Stimulated activated CD4-positive, alpha-beta T cell treated with anti-CD3 and anti-CD28 coated beads, Interleukin-4, amount 100 ng/mL, for 24 hours (primary cell): ENCODE results near the gene ATOSB.

Experiments
- DNase-seq: peaks from one replicate; pipeline ENCODE4 v3.0.0-alpha.2; 2020

Gene ATOSB

DNA sequence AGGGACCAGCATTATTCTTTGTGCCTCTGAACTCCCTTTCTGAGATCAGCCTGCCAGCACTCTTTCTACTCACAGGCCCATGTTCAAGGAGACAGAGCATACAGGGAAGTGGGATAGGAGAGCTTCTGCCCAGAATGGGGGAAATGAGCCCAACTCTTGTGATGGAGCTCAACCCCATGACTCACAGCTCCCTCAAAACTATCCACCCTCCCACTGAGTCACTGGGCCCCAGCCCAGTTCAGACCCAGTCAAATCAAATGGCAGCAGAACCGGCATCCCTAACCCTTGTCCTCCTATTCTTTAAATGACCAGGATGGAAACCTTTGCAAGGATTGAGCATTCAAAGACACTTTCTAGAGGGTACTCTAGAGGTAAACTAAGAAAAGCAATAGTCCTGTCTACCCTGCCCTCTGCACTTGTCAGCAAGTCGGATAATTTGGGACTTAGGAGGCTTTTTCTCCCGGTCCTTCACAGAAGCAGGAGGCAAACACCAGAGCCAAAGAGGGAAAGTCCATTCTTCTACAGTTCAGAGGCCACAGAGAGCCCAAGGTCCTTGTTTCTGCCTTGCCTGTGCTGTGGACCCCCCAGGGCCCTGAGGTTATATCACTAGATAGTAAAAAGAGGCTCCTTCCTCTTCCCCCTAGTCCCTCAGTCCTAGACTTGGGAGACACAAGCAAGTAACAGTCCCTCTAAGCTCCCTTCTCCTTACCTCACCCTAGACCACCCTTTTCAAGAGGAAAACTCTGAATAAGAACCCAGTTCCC is 3.2 kb downstream of the ATOSB start:
- no peak for DNase-seq

DNA sequence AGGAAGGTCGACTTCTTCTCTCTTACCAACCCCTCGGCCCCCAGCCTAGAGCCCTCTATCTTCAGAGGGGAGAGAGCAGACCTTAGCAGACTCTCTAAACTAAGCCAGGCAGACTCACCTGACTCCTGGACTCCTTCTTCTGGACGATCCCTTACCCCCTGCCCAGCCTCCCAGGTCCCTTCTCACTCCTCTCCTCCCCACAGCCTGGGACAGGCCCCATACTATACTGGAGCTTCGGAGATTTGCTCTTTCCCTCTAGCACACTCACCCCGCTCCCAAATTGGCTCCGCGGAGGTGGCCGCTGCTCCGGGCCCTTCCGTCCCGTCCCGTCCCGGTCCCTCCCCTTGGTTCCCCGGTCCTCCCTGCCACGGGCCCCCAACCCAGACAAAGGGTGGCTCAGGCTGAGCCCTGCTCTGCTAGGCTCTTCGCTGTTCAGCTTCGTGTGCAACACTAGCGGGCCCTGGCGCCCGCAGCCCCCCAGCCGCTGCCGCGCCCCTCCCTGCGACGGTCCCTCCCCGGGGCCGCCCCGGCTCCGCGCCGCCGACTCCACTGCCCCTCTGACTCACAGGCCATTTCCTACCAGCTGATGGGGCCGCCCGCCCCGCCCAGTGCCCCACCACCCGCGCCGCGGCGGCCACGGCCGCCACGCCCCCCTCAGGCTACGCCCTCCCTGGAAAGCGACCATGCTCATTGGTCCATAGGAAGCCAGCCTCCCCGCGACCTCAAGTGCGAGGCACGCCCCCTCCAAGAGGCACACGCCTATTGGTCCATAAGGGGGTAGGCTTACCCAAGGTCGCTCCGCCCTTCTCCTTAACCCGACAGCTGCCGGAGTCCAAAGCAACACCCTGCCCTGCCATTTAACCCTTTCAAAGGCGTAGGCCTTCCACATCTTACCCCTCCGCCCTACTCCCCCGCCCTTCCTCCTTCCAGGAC is 4.4 kb downstream of the ATOSB start:
- DNase-seq, result peak; percentile 97

GRCh38 chr9:35110327-35110761 is 5.3 kb downstream of the ATOSB start:
- no peak for DNase-seq

GRCh38 chr9:35108946-35109575 is 6.6 kb downstream of the ATOSB start:
- no peak for DNase-seq

DNA sequence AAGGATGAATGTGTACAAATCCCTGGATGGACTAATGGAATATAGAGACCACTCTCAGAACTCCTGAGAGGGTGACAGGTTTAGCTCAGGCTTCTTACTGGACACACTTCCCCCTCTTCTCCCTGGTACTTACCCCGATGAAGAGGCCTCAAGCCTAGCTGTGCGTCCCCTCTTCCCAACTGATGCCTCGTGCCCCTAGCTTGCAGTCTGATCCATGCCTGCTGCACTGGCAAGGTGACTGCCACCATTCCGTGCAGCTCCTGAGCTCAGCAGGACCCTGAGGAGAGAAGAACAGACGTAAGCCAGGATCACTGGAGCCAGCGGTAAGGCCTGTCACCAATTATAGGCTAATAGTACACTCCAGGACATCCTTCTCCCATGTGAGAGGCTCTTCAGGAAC is 7.2 kb downstream of the ATOSB start:
- no peak for DNase-seq

- no peak for DNase-seq
Measured at GRCh38 chr9:35107297-35108290, 8.1 kb downstream of the ATOSB start.

- no peak for DNase-seq
Measured at GRCh38 chr9:35106343-35106730, 9.3 kb downstream of the ATOSB start.

GRCh38 chr9:35105571-35106342 is 9.9 kb downstream of the ATOSB start:
- DNase-seq, result no peak

DNA sequence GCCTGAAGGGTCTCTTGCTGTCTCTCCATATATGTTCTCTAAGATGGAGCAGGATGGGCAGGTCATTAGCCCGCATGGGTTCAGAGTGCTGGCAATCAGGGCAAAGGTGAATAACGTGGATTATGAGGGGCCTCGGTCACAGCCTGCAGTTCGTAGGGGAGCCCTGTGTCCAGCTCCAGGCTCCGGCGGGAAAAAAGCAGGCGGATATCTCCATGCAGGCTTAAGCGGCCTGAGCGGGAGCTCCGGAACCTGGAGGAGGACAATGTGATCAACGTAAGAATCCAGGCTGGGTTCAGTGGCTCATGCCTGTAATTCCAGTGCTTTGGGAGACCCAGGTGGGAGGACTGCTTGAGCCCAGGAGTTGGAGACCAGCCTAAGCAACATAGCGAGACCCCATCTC is 10.5 kb downstream of the ATOSB start:
- no peak for DNase-seq

- DNase-seq, result no peak
Measured at GRCh38 chr9:35104586-35104985, 11.1 kb downstream of the ATOSB start.

GRCh38 chr9:35103660-35104191 is 11.9 kb downstream of the ATOSB start:
- DNase-seq, result no peak

GRCh38 chr9:35102769-35103659 is 12.6 kb downstream of the ATOSB start, which contains the start of gene STOML2:
STOML2 (minus strand) TSS chr9:35103131; CDS start chr9:35103094, 37 bp downstream.
- peak; percentile 94 for DNase-seq

- no peak for DNase-seq
Measured at GRCh38 chr9:35102465-35102768, 13.2 kb downstream of the ATOSB start.

DNA sequence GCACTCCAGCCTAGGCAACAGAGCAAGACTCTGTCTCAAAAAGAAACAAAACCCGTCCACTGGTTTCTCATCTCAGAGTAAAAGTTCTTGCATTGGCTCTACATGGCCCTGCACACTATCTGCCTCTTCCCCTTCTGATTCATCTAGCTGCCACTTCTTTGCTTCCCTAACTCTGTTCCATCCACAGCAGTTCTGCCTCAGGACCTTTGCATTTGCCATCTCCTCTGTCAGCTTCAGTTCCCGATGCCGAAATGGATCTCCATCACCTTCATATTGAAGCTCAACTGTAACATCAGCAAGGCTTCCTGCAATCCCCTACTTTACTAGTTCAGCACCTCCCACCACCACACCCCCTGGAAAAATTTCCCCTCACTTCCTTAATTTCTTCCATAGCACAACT is 18.1 kb downstream of the ATOSB start:
- DNase-seq, result no peak

DNA sequence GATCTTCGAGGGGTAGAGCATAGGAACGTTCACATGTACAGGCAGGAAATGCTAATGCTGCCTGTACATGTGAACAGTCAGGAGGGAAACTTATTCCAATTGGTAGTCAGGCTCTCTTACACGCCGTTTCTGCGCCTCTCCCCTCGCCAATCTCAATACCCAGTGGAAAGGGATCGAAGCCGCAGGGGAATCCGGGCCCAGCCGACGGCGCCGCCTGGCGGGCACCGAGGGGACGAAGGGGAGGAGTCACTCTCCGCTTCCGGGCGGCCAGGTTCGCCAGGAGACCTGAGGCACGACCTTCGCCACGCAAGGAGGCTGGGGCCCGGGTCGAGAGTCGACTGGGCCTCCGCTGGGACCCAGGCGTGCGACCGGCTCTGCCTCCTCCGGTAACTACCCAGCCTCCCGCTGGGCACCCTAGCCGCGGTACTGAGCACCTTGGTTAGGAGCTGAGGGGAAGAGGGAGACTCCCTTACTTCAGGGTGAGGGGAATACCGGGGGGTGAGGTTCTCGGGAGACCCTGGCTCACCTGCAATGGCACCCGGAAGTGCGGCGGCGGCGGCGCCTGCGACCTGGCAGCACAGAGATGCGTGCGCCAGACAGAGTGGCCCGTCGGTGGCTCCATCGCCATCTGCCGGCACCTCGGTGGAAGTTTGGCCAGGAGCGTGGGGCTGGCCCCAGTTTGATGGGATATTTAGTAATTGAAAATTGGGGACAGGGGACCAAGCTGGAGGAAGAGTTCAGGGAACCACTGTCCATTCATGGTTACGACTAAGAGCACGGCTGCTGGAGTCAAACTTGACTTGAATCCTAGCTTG is 19.4 kb downstream of the ATOSB start, which contains the start of gene PIGO:
TSS of gene PIGO (minus strand) at position 557 of the 815 bp plus-strand sequence. CDS start 1,026 bp downstream, outside the sequence.
- peak; percentile 91 for DNase-seq

- DNase-seq, result no peak
Measured at GRCh38 chr9:35091536-35091935, 24.1 kb downstream of the ATOSB start.

DNA sequence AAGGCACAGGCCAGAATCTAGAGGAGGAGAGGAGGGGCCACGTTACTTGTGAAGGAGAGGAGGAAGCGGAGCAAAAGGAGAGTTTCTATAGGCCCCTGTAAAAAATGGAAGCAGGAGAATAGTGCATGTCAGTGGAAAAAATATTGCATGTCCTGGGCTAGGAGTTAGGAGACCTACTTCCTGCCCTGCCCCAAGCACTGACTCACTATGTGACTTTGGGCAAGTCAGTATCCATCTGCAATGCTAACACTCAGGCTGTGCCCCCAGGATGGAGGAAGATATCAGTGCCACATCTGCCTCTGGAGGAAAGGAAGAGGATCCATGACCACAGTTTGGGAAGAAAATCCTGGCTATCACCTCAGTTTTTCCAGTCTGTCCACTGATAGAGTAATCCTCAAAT is 26.2 kb downstream of the ATOSB start:
- no peak for DNase-seq

DNA sequence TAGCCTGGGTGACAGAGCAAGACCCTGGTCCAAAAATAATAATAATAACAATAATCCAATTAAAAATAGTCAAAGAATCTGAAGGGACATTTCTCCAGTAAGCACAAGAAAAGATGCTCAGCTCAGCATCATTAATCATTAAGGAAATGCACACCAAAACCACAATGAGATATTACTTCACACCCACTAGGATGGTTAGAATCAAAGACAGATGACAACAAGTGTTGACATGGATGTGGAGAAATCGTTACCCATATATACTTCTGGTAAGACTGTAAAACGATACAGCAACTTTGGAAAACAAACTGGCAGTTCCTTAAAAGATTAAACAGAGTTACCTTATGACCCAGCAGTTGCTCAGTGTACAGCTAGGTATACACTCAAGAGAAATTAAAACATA is 30.6 kb downstream of the ATOSB start:
- DNase-seq, result no peak
